Middle frontal gyrus (tissue), 1 donor: ENCODE results near the gene RNU1-2.
"Not testable (repeated sequence)": the region's sequence is repeated elsewhere in the genome, so short reads cannot be mapped to it uniquely, and the experiment has no call there.

ENCODE experiments used
- DNase-seq: peaks from one replicate; pipeline ENCODE4 v3.0.0-alpha.2; 2015; ENCODE audit warnings: low spot score; ENCODE audit errors: extremely low spot score

Gene RNU1-2

DNA sequence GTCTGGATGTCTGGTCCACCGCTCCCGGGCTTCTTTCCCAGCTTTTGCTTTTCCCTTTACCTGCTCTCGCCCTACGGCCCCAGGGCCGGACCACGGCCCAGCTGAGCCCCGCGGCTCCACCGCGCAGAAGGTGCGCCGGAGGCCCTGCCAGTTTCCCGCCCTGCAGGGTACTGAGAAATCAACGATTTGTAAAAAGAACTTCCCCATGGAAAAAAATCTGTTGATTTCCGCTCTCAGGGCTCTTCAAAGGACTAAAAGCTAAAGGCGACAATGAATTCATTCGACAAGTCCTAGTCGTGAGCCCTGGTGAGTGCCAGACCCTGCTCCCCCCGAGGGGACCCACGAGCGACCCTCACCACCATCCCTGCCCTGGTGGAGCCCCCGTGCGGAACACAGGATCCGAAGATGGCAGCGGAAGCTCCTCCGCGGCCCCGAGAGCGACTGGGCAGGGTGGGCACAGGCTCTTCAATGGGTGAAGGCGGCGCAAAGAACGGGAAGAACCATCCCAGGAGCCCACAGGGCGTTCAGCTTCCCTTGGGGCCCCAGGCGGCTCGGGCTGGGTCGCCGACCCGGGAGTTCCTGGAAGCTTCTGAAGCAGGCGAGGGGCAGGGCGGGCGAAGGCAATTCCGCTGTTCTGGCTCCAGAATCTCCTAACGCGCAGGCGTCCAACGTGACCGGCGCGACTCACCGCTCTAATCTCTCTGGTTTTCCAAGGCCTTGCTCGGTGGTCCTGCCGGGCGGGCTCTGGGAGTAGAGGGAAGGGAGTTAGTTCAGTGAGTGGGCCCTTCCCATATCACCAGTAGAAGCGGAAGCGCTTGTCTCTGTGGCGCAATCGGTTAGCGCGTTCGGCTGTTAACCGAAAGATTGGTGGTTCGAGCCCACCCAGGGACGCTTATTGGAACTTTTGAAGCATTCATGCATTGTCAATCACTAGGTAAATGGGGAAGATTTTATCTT is 6.6 kb upstream of the RNU1-2 start:
- DNase-seq = peak; percentile 79

DNA sequence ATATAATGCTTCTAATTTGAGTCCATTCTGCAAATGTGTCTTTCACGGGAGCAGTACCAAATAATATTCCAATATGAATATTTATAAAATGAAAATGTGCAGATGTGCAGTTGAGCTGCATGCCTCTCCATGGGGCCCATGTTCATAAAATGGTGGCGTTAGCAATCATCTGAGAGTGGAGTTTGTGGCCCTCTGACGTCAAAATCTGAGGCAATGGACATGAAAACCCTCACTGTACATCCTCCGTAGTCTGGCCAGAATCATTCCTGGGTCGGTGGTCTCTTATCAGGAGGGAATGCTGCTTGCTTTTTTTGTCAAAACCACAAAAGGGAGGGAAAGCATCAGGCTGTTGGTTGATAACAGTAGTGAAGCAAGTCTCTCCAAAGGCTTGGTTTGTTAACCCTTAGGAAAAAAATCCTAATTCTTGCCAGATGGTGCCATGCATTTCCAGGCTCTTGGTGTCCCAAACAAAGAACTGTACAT is 5.2 kb upstream of the RNU1-2 start:
- not testable (repeated sequence) for DNase-seq

DNA sequence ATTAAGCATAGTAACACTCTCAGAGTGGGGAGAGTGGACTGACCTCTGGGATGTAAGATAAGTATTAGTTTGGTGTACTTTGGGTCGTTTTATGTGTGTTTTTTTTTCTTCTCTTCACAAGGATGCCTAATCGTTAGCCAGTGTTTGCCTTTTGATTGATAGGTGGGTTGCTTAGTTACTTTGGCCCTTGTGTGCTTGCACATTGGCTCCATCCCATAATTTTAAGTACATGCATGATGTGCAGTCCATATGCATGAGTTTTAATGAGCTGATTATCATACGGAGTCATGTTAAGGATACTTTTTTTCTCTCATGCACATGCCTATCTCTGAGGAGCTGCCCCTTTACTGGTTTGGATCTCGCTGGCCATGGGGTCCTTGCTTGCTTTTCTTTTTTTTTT is 4.7 kb upstream of the RNU1-2 start:
- DNase-seq = not testable (repeated sequence)

DNA sequence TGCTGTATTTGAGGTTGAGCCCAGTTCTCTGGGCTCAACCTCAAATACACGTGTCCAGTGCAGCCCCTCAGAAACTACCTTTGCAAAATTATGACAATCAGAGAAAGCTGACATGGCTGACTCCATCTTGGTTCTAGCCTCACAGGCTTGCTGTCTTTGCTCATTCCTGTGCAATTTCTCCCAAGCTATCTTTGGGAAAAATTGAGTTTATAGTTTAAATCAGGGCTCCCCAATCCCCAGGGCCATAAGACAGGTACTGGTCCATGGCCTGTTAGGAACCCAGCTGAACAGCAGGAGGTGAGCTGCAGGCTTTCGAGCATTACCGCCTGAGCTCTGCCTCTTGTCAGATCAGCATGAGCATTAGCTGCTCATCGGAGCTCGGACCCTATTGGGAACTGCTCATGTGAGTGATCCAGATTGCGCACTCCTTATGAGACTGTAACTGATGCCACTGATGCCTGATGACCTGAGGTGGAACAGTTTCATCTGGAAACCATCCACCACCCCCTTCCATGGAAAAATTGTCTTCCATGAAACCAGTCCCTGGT is 2.7 kb upstream of the RNU1-2 start:
- DNase-seq = not testable (repeated sequence)

DNA sequence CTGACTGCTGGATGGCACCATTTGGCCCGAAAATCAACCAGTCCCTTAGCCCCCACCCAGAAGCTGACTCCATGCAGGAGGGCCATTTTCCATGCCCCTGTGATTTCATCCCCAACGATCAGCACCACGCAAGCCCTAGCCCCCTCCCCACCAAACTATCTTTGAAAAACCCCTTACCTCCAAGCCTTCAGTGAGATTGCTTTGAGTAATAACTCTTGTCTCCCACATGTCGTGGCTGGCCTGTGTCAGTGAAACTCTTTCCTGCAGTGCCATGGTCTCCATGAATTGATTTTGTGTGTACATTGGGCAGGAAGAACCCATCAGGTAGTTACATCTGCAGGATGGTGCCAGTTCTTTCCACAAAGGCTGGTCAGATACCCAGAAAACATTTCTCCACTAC is 2.0 kb upstream of the RNU1-2 start:
- not testable (repeated sequence) for DNase-seq

DNA sequence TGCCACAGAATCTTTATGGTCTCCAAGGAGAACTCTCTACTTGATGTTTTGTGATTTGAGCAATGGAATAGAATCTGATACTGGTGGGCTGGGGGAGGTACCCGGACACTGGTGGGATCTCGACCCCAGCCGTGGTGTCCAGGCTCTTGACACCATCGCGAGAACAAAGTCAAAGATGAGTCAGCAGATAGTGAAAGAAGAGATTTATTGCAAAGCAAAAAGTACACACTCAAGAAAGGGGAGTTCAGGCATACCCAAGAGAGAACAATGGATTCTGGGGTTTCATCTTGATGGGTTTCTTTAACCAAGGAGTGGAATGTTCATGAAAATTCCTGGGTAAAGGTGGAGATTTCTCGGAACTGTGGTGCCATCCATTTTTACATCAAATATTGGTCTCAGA is 1.4 kb upstream of the RNU1-2 start:
- DNase-seq = not testable (repeated sequence)

DNA sequence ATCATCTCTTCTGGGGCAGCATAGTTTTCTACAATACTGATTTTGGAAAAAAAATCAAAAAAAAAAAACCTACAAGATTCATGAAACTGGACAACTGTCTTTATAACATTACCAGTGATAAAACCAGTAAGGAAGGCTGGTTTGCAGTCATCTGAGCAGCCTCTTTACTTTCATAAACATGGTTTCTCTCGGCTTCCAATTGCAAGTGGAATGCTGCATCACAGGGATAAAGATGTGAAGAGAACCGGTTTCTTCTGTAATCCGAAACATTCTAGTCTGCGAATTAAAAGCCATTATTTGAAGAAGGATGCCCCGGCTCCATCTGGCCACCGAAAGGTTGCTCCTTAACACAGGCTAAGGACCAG is 565 bp upstream of the RNU1-2 start:
- DNase-seq = not testable (repeated sequence)

DNA sequence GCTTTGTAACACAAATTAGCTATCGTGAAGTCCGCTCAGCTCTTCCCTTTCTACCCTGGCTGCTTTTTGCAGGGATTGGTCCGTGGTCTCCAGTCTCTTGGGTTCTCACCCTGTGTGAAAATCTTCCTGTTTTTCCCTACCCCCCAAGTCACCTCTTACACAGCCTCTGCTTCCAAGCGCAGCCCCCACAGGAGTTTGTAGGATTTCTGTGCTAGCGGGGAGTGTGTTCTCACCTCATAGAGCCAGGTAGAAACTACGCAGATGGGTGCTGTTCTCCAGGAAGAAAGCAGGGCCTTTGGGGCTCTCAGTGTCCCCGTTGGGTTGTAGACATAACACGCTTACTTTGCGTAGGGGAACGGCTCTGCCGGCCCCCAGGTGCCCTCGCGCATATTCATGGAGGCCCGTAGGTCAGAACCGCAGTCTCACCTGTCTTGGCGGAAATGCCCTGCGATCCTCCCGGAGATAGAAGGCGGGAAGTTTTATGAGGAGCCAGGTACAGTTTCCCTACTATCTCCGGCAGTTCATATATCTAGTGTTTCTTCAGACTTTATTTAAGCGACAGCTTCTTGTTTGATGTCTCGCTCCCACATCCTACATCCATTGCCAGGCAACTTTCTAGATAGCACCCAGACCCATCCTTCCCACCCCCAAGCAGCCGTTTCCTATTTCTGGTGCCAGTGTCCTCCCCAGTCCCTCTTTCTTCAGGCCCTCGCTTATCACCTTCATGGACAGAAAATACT is 706 bp downstream of the RNU1-2 start:
- DNase-seq = not testable (repeated sequence)

DNA sequence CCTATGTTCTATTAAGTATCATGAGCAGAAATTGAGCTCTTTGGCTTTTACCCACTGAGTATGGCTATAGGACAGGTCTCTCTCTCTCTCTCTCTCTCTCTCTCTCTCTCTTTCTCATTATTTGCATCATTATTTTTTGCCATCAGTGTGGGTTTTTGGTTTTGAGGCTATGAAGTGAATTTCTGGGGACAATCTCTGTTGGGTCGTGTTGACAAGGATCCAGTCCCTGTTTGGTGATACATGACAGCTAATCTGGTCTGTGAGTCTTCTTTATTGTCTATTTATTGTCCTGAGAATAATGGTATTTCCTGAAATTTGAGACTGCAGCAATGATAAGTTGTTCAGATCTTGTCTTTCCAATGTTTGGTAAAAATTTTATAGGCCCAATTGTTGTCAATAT is 1.9 kb downstream of the RNU1-2 start:
- not testable (repeated sequence) for DNase-seq

DNA sequence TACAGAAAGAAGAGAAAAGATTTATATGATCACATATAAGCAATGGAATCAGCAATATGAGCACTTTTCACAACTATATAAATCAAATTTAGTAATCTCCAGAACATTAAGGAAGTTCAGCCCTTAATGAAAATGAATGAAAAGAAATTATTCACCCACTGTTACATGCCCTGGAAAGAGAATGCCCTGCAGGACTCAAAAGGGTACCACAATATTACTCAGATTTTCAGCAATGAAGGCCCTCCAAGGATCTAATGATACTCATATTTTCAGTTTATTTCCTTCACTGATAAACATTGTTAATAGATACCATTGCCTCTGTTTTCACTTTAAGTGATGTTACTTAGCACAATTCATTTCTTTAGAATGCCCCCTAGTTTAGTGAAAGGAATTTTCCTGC is 2.5 kb downstream of the RNU1-2 start:
- DNase-seq = not testable (repeated sequence)

DNA sequence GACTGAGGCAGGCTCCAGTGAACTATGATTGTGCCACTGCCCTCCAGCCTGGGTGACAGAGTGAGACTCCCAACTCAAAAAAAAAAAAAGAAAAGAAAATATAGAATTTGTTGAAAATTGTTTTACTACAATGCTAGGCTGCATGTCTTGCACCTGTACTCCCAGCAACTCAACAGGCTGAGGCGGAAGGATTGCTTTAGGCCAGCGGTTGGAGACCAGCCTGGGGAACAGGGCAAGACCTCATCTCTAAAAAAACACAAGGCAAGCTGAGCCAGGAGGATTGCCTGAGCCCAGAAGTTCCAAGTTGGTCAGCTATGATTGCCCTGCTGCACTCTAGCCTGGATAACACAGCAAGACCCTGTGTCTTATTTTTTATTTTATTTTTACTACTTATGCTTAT is 3.2 kb downstream of the RNU1-2 start:
- DNase-seq = not testable (repeated sequence)

DNA sequence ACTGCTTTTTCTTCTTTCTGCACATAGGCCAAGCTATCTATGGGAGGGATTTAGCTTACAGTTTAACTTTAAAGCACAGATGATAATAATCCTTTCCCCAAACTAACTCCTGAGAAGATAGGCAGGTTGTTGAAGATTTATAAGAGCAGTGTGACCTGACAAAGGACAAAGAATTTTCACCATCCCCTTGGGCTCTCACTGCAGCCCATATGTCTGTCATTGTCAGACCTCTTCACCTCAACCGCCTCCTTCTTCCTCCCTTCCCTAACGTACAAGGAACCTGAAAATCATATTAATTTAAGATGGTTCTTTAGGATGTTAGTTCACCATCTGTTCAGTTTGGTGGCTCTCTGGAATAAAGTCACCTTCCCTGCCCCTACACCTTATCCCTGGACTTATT is 5.0 kb downstream of the RNU1-2 start:
- no peak for DNase-seq

DNA sequence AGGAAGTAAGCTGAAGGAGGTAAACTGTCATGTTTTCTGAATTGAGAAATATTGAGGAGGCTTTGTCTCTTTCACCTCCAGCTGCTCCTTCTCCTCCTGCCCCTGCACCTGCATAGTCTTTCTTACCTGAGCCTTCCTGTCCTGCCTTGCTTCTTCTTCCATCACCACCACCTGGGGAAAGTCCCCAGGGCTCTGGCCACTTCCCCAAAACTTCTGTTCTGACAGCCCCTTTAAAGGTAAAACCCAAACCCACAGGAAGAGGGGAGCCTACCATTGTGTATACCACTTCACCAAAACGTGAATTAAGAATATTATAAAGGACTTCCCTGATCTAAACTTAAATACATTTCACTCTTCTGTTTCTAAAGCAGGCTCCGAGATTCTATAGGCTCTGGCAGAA is 5.6 kb downstream of the RNU1-2 start:
- not testable (repeated sequence) for DNase-seq

DNA sequence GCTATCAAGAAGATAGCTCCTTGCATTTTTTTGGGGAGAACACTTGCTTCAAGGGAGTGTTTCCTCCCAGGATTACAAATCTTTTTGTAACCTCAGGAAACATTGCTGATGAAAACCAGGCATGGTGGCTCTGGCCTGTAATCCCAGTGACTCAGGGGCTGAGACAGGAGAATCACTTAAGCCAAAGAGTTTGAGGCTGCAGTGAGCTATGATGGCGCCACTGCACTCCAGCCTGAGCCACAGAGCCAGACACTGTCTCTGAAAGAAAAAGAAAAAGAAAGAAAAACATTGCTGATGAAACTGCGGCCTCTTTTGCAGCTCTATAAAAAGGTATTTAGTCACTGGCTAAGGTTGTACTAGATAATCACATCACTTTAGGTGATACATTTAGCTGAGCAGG is 7.3 kb downstream of the RNU1-2 start:
- DNase-seq = no peak

DNA sequence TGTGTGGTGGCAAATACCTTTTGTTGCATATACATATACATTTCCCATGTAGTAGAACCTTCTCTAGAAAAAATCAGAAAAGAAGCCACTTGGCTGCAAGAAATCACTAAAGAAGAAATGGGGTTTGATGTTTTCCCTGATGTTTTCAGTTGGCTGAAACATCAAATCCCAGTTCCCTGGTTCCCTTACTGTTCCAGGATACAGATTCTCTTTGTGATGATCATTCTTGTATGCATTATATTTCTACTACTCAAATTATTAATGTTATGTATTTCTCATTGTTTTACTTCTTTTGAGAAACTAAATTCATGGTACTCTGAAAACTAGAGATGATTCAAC is 7.6 kb downstream of the RNU1-2 start:
- DNase-seq = no peak

DNA sequence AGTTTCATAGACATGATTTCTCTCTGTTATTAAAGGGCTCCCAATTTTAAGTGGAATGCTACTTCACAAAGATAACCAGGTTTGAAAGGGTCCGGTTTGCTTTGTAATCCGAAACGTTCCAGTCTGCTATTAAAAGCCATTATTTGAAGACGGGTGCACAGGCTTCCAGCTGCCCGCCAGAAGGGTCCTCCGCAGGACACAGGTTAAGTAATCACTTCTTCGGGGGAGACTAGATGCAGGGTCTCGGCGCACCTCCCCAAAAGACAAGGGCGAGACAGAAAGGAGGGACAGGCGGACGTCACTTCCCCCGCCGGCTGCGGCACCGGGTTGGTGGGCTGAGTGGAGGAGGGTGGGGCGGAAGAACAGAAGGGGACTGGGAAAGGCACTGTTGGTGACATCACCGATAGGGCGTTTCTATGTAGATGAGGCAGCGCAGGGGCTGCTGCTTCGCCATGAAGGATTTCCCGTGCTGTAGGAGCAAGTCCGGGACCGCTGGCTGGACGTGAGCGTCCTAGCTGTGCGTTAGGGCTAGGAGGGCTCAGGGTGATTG is 8.9 kb downstream of the RNU1-2 start:
- DNase-seq = peak; percentile 99

DNA sequence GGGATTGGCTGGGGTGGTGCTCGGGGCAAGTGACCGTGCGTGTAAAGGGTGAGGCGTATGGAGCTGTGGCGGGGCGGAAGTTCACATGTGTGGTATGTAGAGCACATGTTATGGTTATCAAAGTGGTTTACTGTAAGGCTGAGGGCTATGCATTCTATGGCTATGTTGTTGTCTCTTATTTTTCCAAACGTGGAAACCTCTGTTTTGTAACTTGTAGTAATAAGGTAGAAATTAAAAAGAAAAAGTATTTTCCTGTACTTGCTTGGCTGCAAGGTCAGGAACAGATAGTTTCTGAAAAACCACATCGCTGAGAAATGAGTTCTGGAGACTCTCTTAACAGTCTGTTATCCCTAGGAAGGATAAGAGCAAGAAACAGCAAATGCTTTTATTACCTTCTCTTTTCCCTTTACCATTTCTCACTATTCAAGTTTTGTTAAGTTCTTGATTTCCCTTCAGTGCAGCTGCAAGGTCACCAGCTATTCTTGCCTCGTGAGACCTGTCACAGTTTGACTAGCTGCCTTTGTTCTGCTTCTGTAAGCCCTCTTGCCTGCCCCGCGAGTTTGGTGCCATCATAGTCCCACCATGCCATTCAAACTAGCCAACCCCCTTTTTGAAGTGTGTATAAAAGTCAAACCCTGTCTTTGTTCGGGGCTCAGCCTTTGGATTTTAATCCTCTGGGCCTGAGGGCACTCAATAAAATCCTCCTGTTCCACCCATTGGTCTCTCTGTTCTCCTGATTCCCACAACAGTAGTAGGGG is 9.5 kb downstream of the RNU1-2 start:
- DNase-seq = no peak

DNA sequence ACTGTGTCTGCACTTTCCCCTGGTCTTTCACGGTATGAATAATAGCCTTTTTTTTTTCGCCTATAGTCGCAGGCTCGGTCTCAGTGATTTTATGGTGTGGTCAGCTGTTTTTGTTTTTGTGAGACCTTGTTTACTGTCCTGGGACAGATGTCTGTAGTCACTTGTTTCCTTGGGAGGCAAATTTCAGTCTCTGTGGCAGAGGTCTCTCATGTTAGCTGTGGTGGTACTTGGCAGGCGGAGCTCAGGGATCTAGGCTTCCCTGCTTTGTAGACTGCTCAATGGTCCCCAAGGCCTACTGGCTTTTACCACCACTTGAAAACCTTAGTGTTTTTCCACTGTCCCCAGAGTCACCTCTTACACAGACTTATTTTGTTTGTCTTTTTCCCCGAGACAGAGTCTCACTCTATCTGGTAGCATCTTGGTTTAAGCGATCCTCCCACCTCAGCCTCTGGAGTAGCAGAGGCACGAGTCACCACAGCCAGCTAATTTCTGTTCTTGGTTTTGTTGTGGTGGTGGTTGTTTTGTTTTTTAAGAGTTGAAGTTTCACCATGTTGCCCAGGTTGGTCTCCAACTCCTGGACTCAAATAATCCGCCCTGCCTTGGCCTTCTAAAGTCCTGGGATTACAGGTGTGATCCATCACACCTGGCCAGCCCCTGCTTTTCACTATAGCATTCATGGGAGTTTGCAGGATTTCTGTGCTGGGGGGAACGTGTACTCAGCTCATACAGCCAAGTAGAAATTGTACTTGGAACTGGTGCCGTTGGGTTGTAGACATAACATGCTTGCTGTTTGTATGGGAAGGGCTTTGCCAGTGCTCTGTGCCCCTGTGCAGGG is 10.3 kb downstream of the RNU1-2 start:
- no peak for DNase-seq

DNA sequence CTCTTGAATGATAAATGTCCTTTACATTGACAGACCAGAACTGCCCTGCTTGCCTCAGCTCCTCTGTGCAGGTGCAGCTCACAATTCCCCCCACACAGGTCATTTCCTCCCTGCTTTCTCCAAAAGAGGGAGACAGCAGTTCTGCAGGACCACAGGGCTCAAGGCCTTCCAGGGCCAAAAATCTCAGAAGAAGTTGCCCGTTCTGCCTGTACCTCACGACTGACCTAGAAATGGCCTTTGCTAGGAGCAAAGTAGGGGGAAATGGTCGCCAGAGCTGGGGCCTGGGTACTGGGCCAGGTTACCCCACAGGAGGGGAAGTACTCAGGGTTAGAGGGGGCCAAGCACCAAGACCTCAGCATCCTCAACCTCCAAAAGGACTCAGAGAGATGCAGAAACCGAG is 11.1 kb downstream of the RNU1-2 start:
- DNase-seq = no peak
